ENCODE measurements around the gene C10orf88. TPM values are rescaled to one million over a fixed set of nuclear protein-coding genes. Genes with fewer than 3 reads are reported as not detected.

Gene C10orf88
- total and polyA plus RNA-seq, 4 donors: 3.7 to 17.1 (median 5.0) TPM

DNA sequence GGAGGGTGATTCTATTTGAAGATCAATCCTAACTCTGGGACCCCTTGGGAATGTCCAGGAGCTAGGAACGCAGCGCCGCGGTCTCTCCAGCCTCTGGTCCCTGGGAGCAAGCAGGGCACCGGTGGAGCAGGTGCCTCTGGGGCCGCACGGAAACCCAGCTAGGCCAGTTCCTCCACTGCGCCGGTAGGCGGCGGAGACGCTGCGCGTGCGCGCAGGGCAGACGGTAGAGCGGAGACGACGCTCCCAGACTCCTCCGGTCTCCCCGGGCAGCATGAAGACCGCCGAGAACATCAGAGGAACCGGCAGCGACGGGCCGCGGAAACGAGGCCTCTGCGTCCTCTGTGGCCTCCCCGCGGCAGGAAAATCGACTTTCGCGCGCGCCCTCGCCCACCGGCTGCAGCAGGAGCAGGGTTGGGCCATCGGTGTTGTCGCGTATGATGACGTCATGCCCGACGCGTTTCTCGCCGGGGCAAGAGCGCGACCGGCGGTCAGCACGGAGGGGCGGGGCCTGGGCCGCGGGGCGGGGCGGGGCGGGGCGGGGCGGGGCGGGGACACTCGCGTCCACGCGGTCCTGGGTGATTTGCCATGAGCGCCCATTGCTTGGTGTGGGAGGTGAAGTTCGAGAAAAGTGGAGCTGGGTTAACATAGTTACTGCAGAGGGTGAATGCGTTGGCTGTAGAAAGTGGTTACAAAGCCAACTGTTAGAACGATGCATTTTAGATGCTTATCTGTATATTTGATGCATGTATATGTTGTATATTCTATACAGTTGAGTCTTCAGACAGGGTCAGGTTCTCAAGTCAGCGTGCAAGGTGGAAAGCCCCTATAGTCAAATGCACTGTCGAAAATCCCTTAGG is 26.4 kb upstream of the C10orf88 start, which contains the start of gene PSTK:
Gene PSTK (plus strand): TSS at position 193 of the 857 bp plus-strand sequence. CDS start 79 bp downstream, at position 272.
- ATAC-seq (ENCODE audit: insufficient read depth, low FRiP score) (peak; percentile 99), DNase-seq (peak; percentile 95 to 96 (median 96))
- Histone ChIP-seq H3K4me1 (ENCODE audit: control insufficient read depth in 5 of 5, insufficient read depth in 5 of 5, low read length in 5 of 5) (peaks cover 0 to 11% (median 3%) of the 10 kb centered on the region in 5 donors), H3K36me3 (ENCODE audit: control insufficient read depth in 4 of 4, insufficient read depth in 4 of 4, low read length in 4 of 4) (peaks cover 0 to 2% (median 0%) of the 10 kb centered on the region in 4 donors), H3K9me3 (ENCODE audit: control insufficient read depth in 4 of 4, insufficient read depth in 3 of 4, low read length in 3 of 4) (no peaks in the 10 kb centered on the region), H3K27ac (ENCODE audit: low read depth in 1 of 2, low read length in 1 of 2) (peak within 1 kb of the TSS; percentile 99), H3K4me3 (peak within 1 kb of the TSS; percentile 90), H3K9ac (ENCODE audit: insufficient read depth in 1 of 2, low read length in 2 of 2) (peak within 1 kb of the TSS; percentile 58 to 71), H3K27me3 (ENCODE audit: control insufficient read depth in 3 of 3, insufficient read depth in 3 of 3, low read length in 2 of 3) (no peaks in the 10 kb centered on the region)
- WGBS, 2 donors: 1% methylated on average over 63 to 73 of the region's 73 CpGs
- TF ChIP-seq, protein P1, sequence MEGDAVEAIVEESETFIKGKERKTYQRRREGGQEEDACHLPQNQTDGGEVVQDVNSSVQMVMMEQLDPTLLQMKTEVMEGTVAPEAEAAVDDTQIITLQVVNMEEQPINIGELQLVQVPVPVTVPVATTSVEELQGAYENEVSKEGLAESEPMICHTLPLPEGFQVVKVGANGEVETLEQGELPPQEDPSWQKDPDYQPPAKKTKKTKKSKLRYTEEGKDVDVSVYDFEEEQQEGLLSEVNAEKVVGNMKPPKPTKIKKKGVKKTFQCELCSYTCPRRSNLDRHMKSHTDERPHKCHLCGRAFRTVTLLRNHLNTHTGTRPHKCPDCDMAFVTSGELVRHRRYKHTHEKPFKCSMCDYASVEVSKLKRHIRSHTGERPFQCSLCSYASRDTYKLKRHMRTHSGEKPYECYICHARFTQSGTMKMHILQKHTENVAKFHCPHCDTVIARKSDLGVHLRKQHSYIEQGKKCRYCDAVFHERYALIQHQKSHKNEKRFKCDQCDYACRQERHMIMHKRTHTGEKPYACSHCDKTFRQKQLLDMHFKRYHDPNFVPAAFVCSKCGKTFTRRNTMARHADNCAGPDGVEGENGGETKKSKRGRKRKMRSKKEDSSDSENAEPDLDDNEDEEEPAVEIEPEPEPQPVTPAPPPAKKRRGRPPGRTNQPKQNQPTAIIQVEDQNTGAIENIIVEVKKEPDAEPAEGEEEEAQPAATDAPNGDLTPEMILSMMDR (IDR thresholded peaks at IDR 0.05; ENCODE audit: control extremely low read depth, extremely low read depth): peak; percentile 73

DNA sequence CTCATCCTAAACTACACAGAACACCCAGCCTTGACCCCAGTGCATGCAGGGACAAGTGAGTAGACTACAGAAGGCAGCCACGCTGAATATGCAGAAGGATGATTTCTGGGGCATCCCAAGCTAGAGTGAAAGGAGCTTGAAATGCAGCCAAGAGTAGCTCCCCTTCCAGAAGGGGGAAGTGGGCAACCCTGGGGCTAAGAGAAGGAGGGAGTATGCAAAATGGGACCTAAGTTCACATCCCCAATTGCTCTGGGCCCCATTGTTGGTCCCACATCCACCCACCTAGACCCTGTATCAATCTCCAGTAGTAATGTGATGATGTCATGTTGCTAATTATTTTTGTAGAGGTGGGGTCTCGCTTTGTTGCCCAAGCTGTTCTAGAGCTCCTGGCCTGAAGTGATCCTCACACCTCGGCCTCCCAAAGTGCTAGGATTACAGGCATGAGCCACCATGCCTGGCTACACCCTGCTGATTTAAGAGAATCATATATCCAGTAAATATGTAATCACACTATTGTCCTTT is 20.6 kb upstream of the C10orf88 start:
- WGBS, 2 donors: 82 to 89% methylated on average over 3 of the region's 3 CpGs
- H3K4me3 ChIP-seq: no peak overlapping the region
- H3K36me3 ChIP-seq (ENCODE audit: control insufficient read depth in 4 of 4, insufficient read depth in 4 of 4, low read length in 4 of 4): no peaks in the 10 kb centered on the region
- no peak for ATAC-seq (ENCODE audit: insufficient read depth, low FRiP score)
- TF ChIP-seq, protein P1 (IDR thresholded peaks at IDR 0.05; ENCODE audit: control extremely low read depth, extremely low read depth): no peak
- H3K9me3 ChIP-seq (ENCODE audit: control insufficient read depth in 4 of 4, insufficient read depth in 3 of 4, low read length in 3 of 4): no peaks in the 10 kb centered on the region
- no peak overlapping the region for H3K27ac ChIP-seq (ENCODE audit: low read depth in 1 of 2, low read length in 1 of 2)
- DNase-seq: no peak
- H3K27me3 ChIP-seq (ENCODE audit: control insufficient read depth in 3 of 3, insufficient read depth in 3 of 3, low read length in 2 of 3): no peaks in the 10 kb centered on the region
- peaks cover 0 to under 1% (median 0%) of the 10 kb centered on the region in 5 donors for H3K4me1 ChIP-seq (ENCODE audit: control insufficient read depth in 5 of 5, insufficient read depth in 5 of 5, low read length in 5 of 5)
- H3K9ac ChIP-seq (ENCODE audit: insufficient read depth in 1 of 2, low read length in 2 of 2): no peak overlapping the region

DNA sequence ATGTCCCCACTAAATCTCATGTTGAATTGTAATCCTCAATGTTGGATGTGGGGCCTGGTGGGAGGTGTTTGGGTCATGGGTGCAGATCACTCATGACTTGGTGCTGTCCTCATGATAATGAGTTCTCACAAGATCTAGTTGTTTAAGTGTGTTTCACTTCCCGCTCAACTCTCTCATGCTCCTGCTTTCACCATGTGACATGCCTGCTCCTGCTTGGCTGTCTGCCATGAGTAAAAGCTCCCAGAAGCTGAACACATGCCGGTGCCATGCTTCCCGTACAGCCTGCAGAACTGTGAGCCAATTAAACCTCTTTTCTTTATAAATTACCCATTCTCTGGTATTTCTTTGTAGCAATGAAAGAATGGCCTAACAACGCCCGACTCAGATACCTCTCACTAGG is 20.0 kb upstream of the C10orf88 start:
- WGBS, 2 donors: 61 to 81% methylated on average over 5 of the region's 5 CpGs
- Histone ChIP-seq H3K4me1 (ENCODE audit: control insufficient read depth in 5 of 5, insufficient read depth in 5 of 5, low read length in 5 of 5) (no peaks in the 10 kb centered on the region), H3K9me3 (ENCODE audit: control insufficient read depth in 4 of 4, insufficient read depth in 3 of 4, low read length in 3 of 4) (no peaks in the 10 kb centered on the region), H3K9ac (ENCODE audit: insufficient read depth in 1 of 2, low read length in 2 of 2) (no peak overlapping the region), H3K27me3 (ENCODE audit: control insufficient read depth in 3 of 3, insufficient read depth in 3 of 3, low read length in 2 of 3) (no peaks in the 10 kb centered on the region), H3K36me3 (ENCODE audit: control insufficient read depth in 4 of 4, insufficient read depth in 4 of 4, low read length in 4 of 4) (no peaks in the 10 kb centered on the region), H3K27ac (ENCODE audit: low read depth in 1 of 2, low read length in 1 of 2) (no peak overlapping the region), H3K4me3 (no peak overlapping the region)
- DNase-seq (peak in 1 of 3 donors; percentile 32), ATAC-seq (ENCODE audit: insufficient read depth, low FRiP score) (no peak)
- TF ChIP-seq, protein P1 (IDR thresholded peaks at IDR 0.05; ENCODE audit: control extremely low read depth, extremely low read depth): no peak
